A673 (cell line): Measurements from ENCODE around the gene ZNF644.
"Not testable (repeated sequence)": the region's sequence is repeated elsewhere in the genome, so short reads cannot be mapped to it uniquely, and the experiment has no call there.

ENCODE experiments used
- CTCF ChIP-seq: fragments of 300-800, 200-600 bp; sonication (generic); conservative IDR thresholded peaks from 2 replicates; pipeline ENCODE4 v1.5.1; 2017; ENCODE audit warnings: low read depth, mild to moderate bottlenecking, antibody characterized with exemption, low read length, moderate library complexity, mixed read lengths
- EZH2 ChIP-seq: fragments of 200-600 bp; sonication (generic); IDR thresholded peaks from 2 replicates; pipeline ENCODE4 v1.6.1; 2017; ENCODE audit warnings: borderline replicate concordance, low read depth, mild to moderate bottlenecking, mixed read lengths, antibody characterized with exemption, low read length; ENCODE audit not compliant: poor library complexity, severe bottlenecking

DNA sequence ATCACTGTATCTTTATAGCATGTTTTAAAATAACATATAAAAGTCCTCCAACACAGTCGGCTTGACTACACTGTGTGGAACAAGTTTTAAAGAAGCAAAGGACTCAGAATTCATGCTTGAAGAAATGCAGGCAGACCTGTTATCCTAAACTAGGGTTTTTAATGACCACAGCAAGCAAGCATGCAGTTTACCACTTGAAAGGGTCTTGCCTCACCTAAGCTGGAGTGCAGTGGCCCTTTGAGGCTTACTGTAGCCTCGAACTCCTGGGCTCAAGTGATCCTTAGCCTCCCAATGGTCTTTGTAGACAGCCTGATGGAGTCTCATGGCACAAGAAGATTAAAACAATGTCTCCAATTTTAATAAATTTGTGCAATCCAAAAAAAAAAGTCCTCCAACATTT, 27.7 kb upstream of the ZNF644 start:
- not testable (repeated sequence) for TF ChIP-seq EZH2, CTCF
